T-helper 1 cell (primary cell): ENCODE measurements around the gene TMEM107.

ENCODE experiments used
- DNase-seq, 5 donors: peaks; one replicate each; pipeline ENCODE4 v3.0.0-alpha.2; 2012 to 2020

Gene TMEM107

GRCh38 chr17:8150194-8151119 lies 25.7 kb downstream of the TMEM107 start:
- DNase-seq, result no peak

GRCh38 chr17:8149419-8150193 lies 26.6 kb downstream of the TMEM107 start:
- no peak for DNase-seq

GRCh38 chr17:8148560-8148959 lies 27.6 kb downstream of the TMEM107 start:
- DNase-seq, result no peak

- no peak for DNase-seq
Measured at GRCh38 chr17:8147805-8148404, 28.3 kb downstream of the TMEM107 start.

GRCh38 chr17:8147141-8147804 lies 28.9 kb downstream of the TMEM107 start:
- no peak for DNase-seq

GRCh38 chr17:8146381-8147140 lies 29.6 kb downstream of the TMEM107 start:
- DNase-seq, result no peak

- no peak for DNase-seq
Measured at GRCh38 chr17:8145811-8146210, 30.4 kb downstream of the TMEM107 start.

GRCh38 chr17:8144401-8145231 lies 31.6 kb downstream of the TMEM107 start:
- DNase-seq, result no peak

- peak in 1 of 5 donors; percentile 13 for DNase-seq
Measured at GRCh38 chr17:8143581-8144400, 32.4 kb downstream of the TMEM107 start.

- peak in 1 of 5 donors; percentile 12 for DNase-seq
Measured at GRCh38 chr17:8142887-8143580, 33.1 kb downstream of the TMEM107 start.

GRCh38 chr17:8142158-8142886 lies 33.9 kb downstream of the TMEM107 start:
- DNase-seq, result no peak

GRCh38 chr17:8141741-8142140 lies 34.4 kb downstream of the TMEM107 start:
- DNase-seq, result no peak

GRCh38 chr17:8141045-8141444 lies 35.1 kb downstream of the TMEM107 start:
- DNase-seq, result no peak

- DNase-seq, result no peak
Measured at GRCh38 chr17:8140065-8141029, 35.8 kb downstream of the TMEM107 start.

- peak; percentile 87 to 97 (median 93) for DNase-seq
Measured at GRCh38 chr17:8138672-8139371, 37.4 kb downstream of the TMEM107 start.

- no peak for DNase-seq
Measured at GRCh38 chr17:8138374-8138671, 37.9 kb downstream of the TMEM107 start.
